MM.1S (cell line): Measurements from ENCODE around the gene HOXC9.

Experiments used
- DNase-seq: peaks from one replicate; pipeline ENCODE4 v3.0.0-alpha.2; 2015
- H2AFZ ChIP-seq: fragments of 300-600 bp; sonication (generic); 2 replicates; pipeline ENCODE4 v1.6.0; 2016; ENCODE audit warnings: antibody characterized with exemption, low read length
- H3F3A ChIP-seq: fragments of 300-600 bp; sonication (generic); 2 replicates; pipeline ENCODE4 v1.6.1; 2016; ENCODE audit warnings: mild to moderate bottlenecking, antibody characterized with exemption, low read length, moderate library complexity, mixed read lengths; ENCODE audit not compliant: insufficient read depth
- H3K27ac ChIP-seq: fragments of 300-600 bp; sonication (generic); 2 replicates; pipeline ENCODE4 v1.5.1; 2016; ENCODE audit warnings: mild to moderate bottlenecking, low read length
- H3K27me3 ChIP-seq: fragments of 300-600 bp; sonication (generic); replicated peaks from 2 replicates; pipeline ENCODE4 v1.6.0; 2016; ENCODE audit warnings: low read length; ENCODE audit not compliant: insufficient read depth
- H3K36me3 ChIP-seq: fragments of 300-600 bp; sonication (generic); replicated peaks from 2 replicates; pipeline ENCODE4 v1.6.1; 2016; ENCODE audit warnings: mild to moderate bottlenecking, low read length, mixed read lengths; ENCODE audit not compliant: insufficient read depth
- H3K4me1 ChIP-seq: fragments of 300-600 bp; sonication (generic); 2 replicates; pipeline ENCODE4 v1.6.1; 2016; ENCODE audit warnings: low read length, mixed read lengths
- H3K4me2 ChIP-seq: fragments of 300-600 bp; sonication (generic); 2 replicates; pipeline ENCODE4 v1.6.0; 2016; ENCODE audit warnings: low read depth, low read length
- H3K4me3 ChIP-seq: fragments of 300-600 bp; sonication (generic); 2 replicates; pipeline ENCODE4 v1.5.1; 2016; ENCODE audit warnings: low read length, mixed read lengths
- H3K79me2 ChIP-seq: fragments of 300-600 bp; sonication (generic); 2 replicates; pipeline ENCODE4 v1.6.1; 2016; ENCODE audit warnings: mixed run types, low read length, mixed read lengths
- H3K9ac ChIP-seq: fragments of 300-600 bp; sonication (generic); 2 replicates; pipeline ENCODE4 v1.6.1; 2016; ENCODE audit warnings: low read length, mixed read lengths
- H3K9me2 ChIP-seq: fragments of 300-600 bp; sonication (generic); replicated peaks from 2 replicates; pipeline ENCODE4 v1.6.1; 2016; ENCODE audit warnings: mild to moderate bottlenecking, low read length, mixed read lengths; ENCODE audit not compliant: insufficient read depth
- H3K9me3 ChIP-seq: fragments of 300-600 bp; sonication (generic); replicated peaks from 2 replicates; pipeline ENCODE4 v1.6.1; 2016; ENCODE audit warnings: mild to moderate bottlenecking, low read length, mixed read lengths; ENCODE audit not compliant: insufficient read depth
- H4K20me1 ChIP-seq: fragments of 300-600 bp; sonication (generic); 2 replicates; pipeline ENCODE4 v1.6.1; 2016; ENCODE audit warnings: mild to moderate bottlenecking, low read length, moderate library complexity, mixed read lengths; ENCODE audit not compliant: insufficient read depth
- EZH2 ChIP-seq: fragments of 300-600 bp; sonication (generic); optimal IDR thresholded peaks from 2 replicates; pipeline ENCODE3; 2017; ENCODE audit warnings: low read depth, mild to moderate bottlenecking, antibody characterized with exemption, low read length, mixed read lengths
- EZH2phosphoT487 ChIP-seq: fragments of 300-600 bp; sonication (generic); IDR thresholded peaks from 2 replicates; pipeline ENCODE4 v1.6.1; 2018; ENCODE audit warnings: antibody characterized with exemption, low read length
- TF ChIP-seq, protein P1 (sequence below): fragments of 300-600 bp; sonication (generic); IDR thresholded peaks from 2 replicates; pipeline ENCODE4 v1.5.1; 2016; ENCODE audit warnings: antibody characterized with exemption, low read length, mixed read lengths

Gene HOXC9

DNA sequence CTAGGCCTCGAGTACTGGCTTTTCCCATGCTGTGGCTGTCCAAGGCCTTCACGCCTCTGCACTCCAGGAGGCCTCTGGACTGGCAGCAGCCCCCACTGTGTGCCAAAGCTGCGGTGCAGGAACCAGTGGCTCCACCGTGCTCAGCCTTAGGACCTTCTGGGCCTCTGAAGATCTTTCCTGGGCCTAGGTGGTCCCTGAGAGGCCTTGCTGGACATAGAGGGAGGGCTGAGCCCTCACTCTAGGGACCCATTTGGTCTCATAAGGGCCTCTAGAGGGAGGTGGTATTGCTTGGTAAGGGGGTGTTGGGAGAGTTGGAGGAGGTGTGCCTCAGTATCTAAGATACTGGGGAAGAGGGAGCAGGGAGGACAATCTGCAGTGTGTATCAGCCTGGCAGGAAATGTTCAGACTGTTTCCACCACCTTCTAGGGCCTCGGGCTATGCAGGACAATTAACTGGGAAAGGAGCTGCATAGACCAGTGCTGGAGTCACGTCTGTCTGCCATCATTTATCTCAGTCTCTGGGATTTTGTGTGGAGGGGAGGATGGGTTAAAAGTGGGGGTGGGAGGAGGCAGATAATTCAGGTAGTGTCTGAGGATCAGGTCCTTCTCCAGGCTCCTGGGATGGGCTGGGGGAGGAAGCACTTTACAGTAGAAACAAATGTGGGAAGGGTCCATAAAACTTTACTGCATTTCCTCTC is 35.8 kb downstream of the HOXC9 start:
- Histone ChIP-seq H3K9me2 (no peaks in the 10 kb centered on the region), H4K20me1 (no peaks in the 10 kb centered on the region), H3F3A (no peaks in the 10 kb centered on the region), H3K36me3 (no peaks in the 10 kb centered on the region), H3K27ac (no peak overlapping the region), H3K9me3 (no peaks in the 10 kb centered on the region), H3K4me1 (no peaks in the 10 kb centered on the region), H3K27me3 (peaks cover 98% of the 10 kb centered on the region), H3K9ac (no peak overlapping the region), H3K4me2 (no peak overlapping the region), H3K79me2 (no peaks in the 10 kb centered on the region), H3K4me3 (no peak overlapping the region), H2AFZ (no peak overlapping the region)
- TF ChIP-seq EZH2 (no peak), EZH2phosphoT487 (no peak)
- TF ChIP-seq, protein P1, sequence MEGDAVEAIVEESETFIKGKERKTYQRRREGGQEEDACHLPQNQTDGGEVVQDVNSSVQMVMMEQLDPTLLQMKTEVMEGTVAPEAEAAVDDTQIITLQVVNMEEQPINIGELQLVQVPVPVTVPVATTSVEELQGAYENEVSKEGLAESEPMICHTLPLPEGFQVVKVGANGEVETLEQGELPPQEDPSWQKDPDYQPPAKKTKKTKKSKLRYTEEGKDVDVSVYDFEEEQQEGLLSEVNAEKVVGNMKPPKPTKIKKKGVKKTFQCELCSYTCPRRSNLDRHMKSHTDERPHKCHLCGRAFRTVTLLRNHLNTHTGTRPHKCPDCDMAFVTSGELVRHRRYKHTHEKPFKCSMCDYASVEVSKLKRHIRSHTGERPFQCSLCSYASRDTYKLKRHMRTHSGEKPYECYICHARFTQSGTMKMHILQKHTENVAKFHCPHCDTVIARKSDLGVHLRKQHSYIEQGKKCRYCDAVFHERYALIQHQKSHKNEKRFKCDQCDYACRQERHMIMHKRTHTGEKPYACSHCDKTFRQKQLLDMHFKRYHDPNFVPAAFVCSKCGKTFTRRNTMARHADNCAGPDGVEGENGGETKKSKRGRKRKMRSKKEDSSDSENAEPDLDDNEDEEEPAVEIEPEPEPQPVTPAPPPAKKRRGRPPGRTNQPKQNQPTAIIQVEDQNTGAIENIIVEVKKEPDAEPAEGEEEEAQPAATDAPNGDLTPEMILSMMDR = no peak
- DNase-seq = no peak

DNA sequence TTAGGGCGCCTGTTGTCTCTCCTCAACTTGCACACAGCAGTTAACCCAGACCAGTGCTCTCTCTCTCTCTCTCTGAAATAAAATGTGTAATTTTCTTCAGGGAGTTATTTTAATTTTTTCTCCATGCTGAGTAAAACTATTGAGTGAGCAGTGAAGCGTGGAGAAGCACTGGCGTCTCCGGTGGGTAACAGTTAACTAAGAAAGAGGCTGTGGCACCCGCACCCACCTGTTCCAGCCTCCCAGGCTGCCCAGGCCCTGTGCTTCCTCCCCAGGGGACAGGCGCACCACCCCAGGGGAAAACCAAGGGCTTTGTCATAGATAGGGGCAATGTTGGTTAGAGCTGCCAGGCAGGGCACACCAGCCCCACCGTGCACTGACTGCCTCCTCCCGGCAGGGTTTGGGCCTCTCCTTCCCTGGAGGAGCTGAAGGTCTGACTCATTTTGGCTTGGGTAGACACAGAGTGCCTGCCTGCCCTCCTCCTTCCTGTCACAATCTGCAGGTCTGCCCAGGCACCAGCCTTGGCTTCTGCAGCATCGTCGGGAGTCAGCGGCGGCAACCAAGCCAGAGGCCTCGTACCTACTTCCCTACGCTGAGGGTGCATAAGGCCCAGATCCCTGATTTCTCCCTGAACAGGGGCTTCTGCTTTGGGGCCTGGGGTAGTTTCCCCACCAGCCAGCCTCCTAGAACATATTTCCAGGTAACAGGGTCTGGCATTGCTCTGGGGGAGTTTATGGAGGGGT is 36.8 kb downstream of the HOXC9 start:
- H2AFZ ChIP-seq = no peak overlapping the region
- H3K9me3 ChIP-seq = no peaks in the 10 kb centered on the region
- no peaks in the 10 kb centered on the region for H3K4me1 ChIP-seq
- peaks cover 96% of the 10 kb centered on the region for H3K27me3 ChIP-seq
- DNase-seq = no peak
- H3K9ac ChIP-seq = no peak overlapping the region
- no peak overlapping the region for H3K4me2 ChIP-seq
- no peak overlapping the region for H3K4me3 ChIP-seq
- H3F3A ChIP-seq = no peaks in the 10 kb centered on the region
- no peak overlapping the region for H3K27ac ChIP-seq
- H3K36me3 ChIP-seq = no peaks in the 10 kb centered on the region
- H3K9me2 ChIP-seq = no peaks in the 10 kb centered on the region
- TF ChIP-seq, protein P1 = no peak
- TF ChIP-seq EZH2phosphoT487 (no peak), EZH2 (no peak)
- H4K20me1 ChIP-seq = no peaks in the 10 kb centered on the region
- H3K79me2 ChIP-seq = no peaks in the 10 kb centered on the region

GRCh38 chr12:54037360-54038283 is 37.7 kb downstream of the HOXC9 start:
- H4K20me1 ChIP-seq = no peaks in the 10 kb centered on the region
- H3K27me3 ChIP-seq = peaks cover 88% of the 10 kb centered on the region
- no peaks in the 10 kb centered on the region for H3K4me1 ChIP-seq

More at GRCh38 chr12:54037360-54038283, 37.7 kb downstream of the HOXC9 start:
- H3F3A ChIP-seq = no peaks in the 10 kb centered on the region
- no peaks in the 10 kb centered on the region for H3K9me3 ChIP-seq
- H3K36me3 ChIP-seq = no peaks in the 10 kb centered on the region
- DNase-seq = no peak
- TF ChIP-seq EZH2 (no peak), EZH2phosphoT487 (no peak)
- TF ChIP-seq, protein P1 = no peak
- no peak overlapping the region for H2AFZ ChIP-seq
- H3K27ac ChIP-seq = no peak overlapping the region
- H3K4me3 ChIP-seq = no peak overlapping the region
- H3K79me2 ChIP-seq = no peaks in the 10 kb centered on the region
- no peak overlapping the region for H3K4me2 ChIP-seq
- H3K9me2 ChIP-seq = no peaks in the 10 kb centered on the region
- H3K9ac ChIP-seq = no peak overlapping the region
